ENCODE results near the gene FMNL2. TPM values are rescaled to one million over a fixed set of nuclear protein-coding genes. Genes with fewer than 3 reads are reported as not detected.

The FMNL2 gene
- polyA plus RNA-seq, 3 donors = 0.28 to 3.2 (median 0.71) TPM

- no peaks in the 10 kb centered on the region for H3K27me3 Mint-ChIP-seq (ENCODE audit: low read depth in 3 of 3)
- intact Hi-C loops (cut with micrococcal nuclease) = no loop called here
- TF ChIP-seq, protein P1, sequence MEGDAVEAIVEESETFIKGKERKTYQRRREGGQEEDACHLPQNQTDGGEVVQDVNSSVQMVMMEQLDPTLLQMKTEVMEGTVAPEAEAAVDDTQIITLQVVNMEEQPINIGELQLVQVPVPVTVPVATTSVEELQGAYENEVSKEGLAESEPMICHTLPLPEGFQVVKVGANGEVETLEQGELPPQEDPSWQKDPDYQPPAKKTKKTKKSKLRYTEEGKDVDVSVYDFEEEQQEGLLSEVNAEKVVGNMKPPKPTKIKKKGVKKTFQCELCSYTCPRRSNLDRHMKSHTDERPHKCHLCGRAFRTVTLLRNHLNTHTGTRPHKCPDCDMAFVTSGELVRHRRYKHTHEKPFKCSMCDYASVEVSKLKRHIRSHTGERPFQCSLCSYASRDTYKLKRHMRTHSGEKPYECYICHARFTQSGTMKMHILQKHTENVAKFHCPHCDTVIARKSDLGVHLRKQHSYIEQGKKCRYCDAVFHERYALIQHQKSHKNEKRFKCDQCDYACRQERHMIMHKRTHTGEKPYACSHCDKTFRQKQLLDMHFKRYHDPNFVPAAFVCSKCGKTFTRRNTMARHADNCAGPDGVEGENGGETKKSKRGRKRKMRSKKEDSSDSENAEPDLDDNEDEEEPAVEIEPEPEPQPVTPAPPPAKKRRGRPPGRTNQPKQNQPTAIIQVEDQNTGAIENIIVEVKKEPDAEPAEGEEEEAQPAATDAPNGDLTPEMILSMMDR (IDR thresholded peaks at IDR 0.05) = no peak
- H3K4me3 Mint-ChIP-seq = no peak overlapping the region
- Histone ChIP-seq H3K9me3 (replicated peaks in 1 of 2; ENCODE audit: control insufficient read depth in 1 of 2, insufficient read depth in 1 of 2, low read length in 2 of 2) (no peaks in the 10 kb centered on the region), H3K9ac (ENCODE audit: insufficient read depth, low read length, poor library complexity, severe bottlenecking) (no peak overlapping the region), H3K27me3 (ENCODE audit: control insufficient read depth in 2 of 2, insufficient read depth in 2 of 2, low read length in 2 of 2) (no peaks in the 10 kb centered on the region), H3K4me2 (replicated peaks; ENCODE audit: extremely low read depth, low read length, poor library complexity, severe bottlenecking) (no peak overlapping the region), H4K20me1 (ENCODE audit: insufficient read depth, low read length) (peaks cover under 1% of the 10 kb centered on the region), H3K4me3 (replicated peaks in 1 of 3; ENCODE audit: low read depth in 2 of 3, low read length in 3 of 3) (no peak overlapping the region), H3K36me3 (replicated peaks in 1 of 2; ENCODE audit: control insufficient read depth in 1 of 2, insufficient read depth in 2 of 2, low read length in 2 of 2) (peaks cover 76 to 95% of the 10 kb centered on the region in 2 donors), H3K79me2 (ENCODE audit: insufficient read depth, low read length) (no peaks in the 10 kb centered on the region), H3K4me1 (ENCODE audit: control insufficient read depth in 1 of 2, insufficient read depth in 2 of 2, low read length in 2 of 2) (no peaks in the 10 kb centered on the region), H2AFZ (ENCODE audit: insufficient read depth, low read depth, low read length, poor library complexity, severe bottlenecking) (no peak overlapping the region), H3K27ac (ENCODE audit: low read depth in 1 of 2, low read length in 2 of 2) (peak overlapping the region in 1 of 2 donors; percentile 24)
- H3K36me3 Mint-ChIP-seq = peaks cover 77 to 82% of the 10 kb centered on the region in 2 donors
- no CpG with 5 or more reads among the region's 1 CpG for WGBS (ENCODE audit: insufficient coverage)
- no peaks in the 10 kb centered on the region for H3K9me3 Mint-ChIP-seq
- DNase-seq = no peak
- no peak overlapping the region for H3K27ac Mint-ChIP-seq
- H3K4me1 Mint-ChIP-seq = no peaks in the 10 kb centered on the region
These were observed 320.9 kb downstream of the FMNL2 start for GRCh38 chr2:152655880-152656279.

DNA sequence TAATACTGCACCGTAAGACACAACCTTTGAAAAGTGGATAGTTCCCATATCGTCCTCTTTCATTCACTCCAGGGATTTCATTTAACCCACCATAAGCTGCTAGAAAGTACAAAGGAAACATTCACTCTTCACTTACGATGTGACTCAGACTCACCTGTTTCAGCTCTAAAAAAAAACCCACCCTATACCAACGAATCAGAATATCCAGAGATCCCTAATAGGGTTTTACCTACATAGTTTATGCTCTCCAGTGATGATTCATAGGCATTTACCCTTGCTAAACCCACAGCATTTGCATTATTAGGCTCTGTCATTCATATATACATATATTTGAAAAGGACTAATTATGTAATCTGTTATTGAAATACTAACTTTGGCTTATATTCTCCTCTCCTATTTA, 322.1 kb downstream of the FMNL2 start:
- Histone ChIP-seq H3K36me3 (replicated peaks in 1 of 2; ENCODE audit: control insufficient read depth in 1 of 2, insufficient read depth in 2 of 2, low read length in 2 of 2) (peaks cover 84 to 99% of the 10 kb centered on the region in 2 donors), H3K4me1 (ENCODE audit: control insufficient read depth in 1 of 2, insufficient read depth in 2 of 2, low read length in 2 of 2) (no peaks in the 10 kb centered on the region), H3K4me2 (replicated peaks; ENCODE audit: extremely low read depth, low read length, poor library complexity, severe bottlenecking) (no peak overlapping the region), H4K20me1 (ENCODE audit: insufficient read depth, low read length) (peaks cover 3% of the 10 kb centered on the region), H3K27me3 (ENCODE audit: control insufficient read depth in 2 of 2, insufficient read depth in 2 of 2, low read length in 2 of 2) (no peaks in the 10 kb centered on the region), H2AFZ (ENCODE audit: insufficient read depth, low read depth, low read length, poor library complexity, severe bottlenecking) (no peak overlapping the region), H3K79me2 (ENCODE audit: insufficient read depth, low read length) (no peaks in the 10 kb centered on the region), H3K9ac (ENCODE audit: insufficient read depth, low read length, poor library complexity, severe bottlenecking) (no peak overlapping the region), H3K4me3 (replicated peaks in 1 of 3; ENCODE audit: low read depth in 2 of 3, low read length in 3 of 3) (no peak overlapping the region), H3K27ac (ENCODE audit: low read depth in 1 of 2, low read length in 2 of 2) (no peak overlapping the region), H3K9me3 (replicated peaks in 1 of 2; ENCODE audit: control insufficient read depth in 1 of 2, insufficient read depth in 1 of 2, low read length in 2 of 2) (no peaks in the 10 kb centered on the region)
- WGBS (ENCODE audit: insufficient coverage) = 100% methylated on average over 3 of the region's 4 CpGs
- Mint-ChIP-seq H3K27ac (no peak overlapping the region), H3K9me3 (no peaks in the 10 kb centered on the region), H3K4me3 (no peak overlapping the region), H3K4me1 (no peaks in the 10 kb centered on the region), H3K27me3 (ENCODE audit: low read depth in 3 of 3) (no peaks in the 10 kb centered on the region), H3K36me3 (peaks cover 77 to 89% of the 10 kb centered on the region in 2 donors)
- TF ChIP-seq, protein P1 (IDR thresholded peaks at IDR 0.05) = no peak
- intact Hi-C loops (cut with micrococcal nuclease) = no loop called here
- DNase-seq = no peak
